ENCODE data around the gene RABAC1. TPM values are rescaled to one million over a fixed set of nuclear protein-coding genes. Genes with fewer than 3 reads are reported as not detected.

Gene RABAC1
- total and polyA plus RNA-seq, 2 of the 13 experiments (the other 11 are each of a cell fraction or from before 2014, with no cell fraction given) = 37.4 to 74.0 TPM

DNA sequence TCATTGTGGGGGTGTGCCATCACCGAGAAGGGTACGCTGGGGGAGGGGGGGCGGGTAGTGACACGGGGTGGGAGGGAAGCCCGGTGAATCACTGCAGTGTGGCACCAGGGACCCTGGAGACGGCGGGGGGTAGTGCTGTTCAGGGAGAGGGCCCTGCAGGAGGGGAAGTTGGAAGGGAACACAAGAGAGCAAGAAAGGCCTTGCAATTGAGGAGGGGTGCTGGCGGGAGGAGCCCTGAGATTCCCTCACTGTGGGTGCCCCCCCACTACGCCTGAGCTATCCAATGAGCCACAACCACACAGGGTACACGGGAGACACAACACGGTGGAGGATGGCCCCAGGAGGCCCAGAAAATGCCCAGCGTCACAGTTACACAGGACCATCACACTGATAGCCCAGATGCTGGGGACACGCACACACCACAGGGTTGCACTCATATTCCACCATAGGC lies 35.4 kb upstream of the RABAC1 start:
- CTCF ChIA-PET (ENCODE audit: low intra/inter-chr PET ratio, low total read pairs) = no interaction called here
- 7% methylated on average over 12 of the region's 13 CpGs for WGBS (ENCODE audit: low lambda C conversion rate)
- Histone ChIP-seq H3K27me3 (ENCODE audit: control insufficient read depth in 1 of 2, insufficient read depth in 2 of 2, low read length in 2 of 2) (peaks cover 6 to 45% of the 10 kb centered on the region in 2 experiments; a peak in 4 of 5 replicates), H3K27ac (ENCODE audit: extremely low read length, insufficient read depth, low read length) (no peak overlapping the region), H3K9ac (ENCODE audit: insufficient read depth, low read depth, low read length) (no peak overlapping the region), H3K4me2 (ENCODE audit: low read depth, low read length) (no peak overlapping the region), H4K20me1 (ENCODE audit: insufficient read depth, low read length) (0 out of 2 replicates have a peak, but pooled peaks cover 7% of the 10 kb centered on the region), H3K4me3 (replicated peaks in 1 of 3; ENCODE audit: insufficient read depth in 1 of 3, low read depth in 2 of 3, low read length in 3 of 3) (no peak overlapping the region), H3K36me3 (replicated peaks in 1 of 2; ENCODE audit: control insufficient read depth in 1 of 2, insufficient read depth in 2 of 2, low read length in 2 of 2) (no peaks in the 10 kb centered on the region), H3K9me3 (ENCODE audit: low read length) (no peaks in the 10 kb centered on the region), H3K4me1 (ENCODE audit: insufficient read depth, low read length) (no peaks in the 10 kb centered on the region), H2AFZ (ENCODE audit: low read length) (no peak overlapping the region), H3K79me2 (ENCODE audit: insufficient read depth, low read length) (no peaks in the 10 kb centered on the region)
- no peak for FAIRE-seq
- ATAC-seq = no peak
- POLR2A ChIA-PET = no interaction called here
- in situ Hi-C loops (cut with HindIII; ENCODE audit: extremely low pct_ligation_motif_present, low pct_unique_long_range_greater_than_20kb) = no loop called here
- intact Hi-C loops (cut with micrococcal nuclease; ENCODE audit: unreplicated experiment) = no loop called here
- DNase-seq (ENCODE audit: low spot score) = no peak
- no TSS peak for BruUV-seq (replicated peaks)
- TF ChIP-seq ZNF547 (CRISPR knock-in tag; IDR thresholded peaks at IDR 0.05) = no peak
- no peak for TF ChIP-seq ZNF160 (CRISPR knock-in tag; IDR thresholded peaks at IDR 0.05)
- TF ChIP-seq ZFP90 (CRISPR knock-in tag; IDR thresholded peaks at IDR 0.05; ENCODE audit: borderline replicate concordance) = no peak
- no peak for TF ChIP-seq FOXP1 (IDR thresholded peaks at IDR 0.05)
- no peak for TF ChIP-seq FOXP1 (CRISPR knock-in tag; IDR thresholded peaks at IDR 0.05)
- TF ChIP-seq RAD51 (IDR thresholded peaks at IDR 0.05; ENCODE audit: borderline replicate concordance) = no peak
- TF ChIP-seq, protein P1, sequence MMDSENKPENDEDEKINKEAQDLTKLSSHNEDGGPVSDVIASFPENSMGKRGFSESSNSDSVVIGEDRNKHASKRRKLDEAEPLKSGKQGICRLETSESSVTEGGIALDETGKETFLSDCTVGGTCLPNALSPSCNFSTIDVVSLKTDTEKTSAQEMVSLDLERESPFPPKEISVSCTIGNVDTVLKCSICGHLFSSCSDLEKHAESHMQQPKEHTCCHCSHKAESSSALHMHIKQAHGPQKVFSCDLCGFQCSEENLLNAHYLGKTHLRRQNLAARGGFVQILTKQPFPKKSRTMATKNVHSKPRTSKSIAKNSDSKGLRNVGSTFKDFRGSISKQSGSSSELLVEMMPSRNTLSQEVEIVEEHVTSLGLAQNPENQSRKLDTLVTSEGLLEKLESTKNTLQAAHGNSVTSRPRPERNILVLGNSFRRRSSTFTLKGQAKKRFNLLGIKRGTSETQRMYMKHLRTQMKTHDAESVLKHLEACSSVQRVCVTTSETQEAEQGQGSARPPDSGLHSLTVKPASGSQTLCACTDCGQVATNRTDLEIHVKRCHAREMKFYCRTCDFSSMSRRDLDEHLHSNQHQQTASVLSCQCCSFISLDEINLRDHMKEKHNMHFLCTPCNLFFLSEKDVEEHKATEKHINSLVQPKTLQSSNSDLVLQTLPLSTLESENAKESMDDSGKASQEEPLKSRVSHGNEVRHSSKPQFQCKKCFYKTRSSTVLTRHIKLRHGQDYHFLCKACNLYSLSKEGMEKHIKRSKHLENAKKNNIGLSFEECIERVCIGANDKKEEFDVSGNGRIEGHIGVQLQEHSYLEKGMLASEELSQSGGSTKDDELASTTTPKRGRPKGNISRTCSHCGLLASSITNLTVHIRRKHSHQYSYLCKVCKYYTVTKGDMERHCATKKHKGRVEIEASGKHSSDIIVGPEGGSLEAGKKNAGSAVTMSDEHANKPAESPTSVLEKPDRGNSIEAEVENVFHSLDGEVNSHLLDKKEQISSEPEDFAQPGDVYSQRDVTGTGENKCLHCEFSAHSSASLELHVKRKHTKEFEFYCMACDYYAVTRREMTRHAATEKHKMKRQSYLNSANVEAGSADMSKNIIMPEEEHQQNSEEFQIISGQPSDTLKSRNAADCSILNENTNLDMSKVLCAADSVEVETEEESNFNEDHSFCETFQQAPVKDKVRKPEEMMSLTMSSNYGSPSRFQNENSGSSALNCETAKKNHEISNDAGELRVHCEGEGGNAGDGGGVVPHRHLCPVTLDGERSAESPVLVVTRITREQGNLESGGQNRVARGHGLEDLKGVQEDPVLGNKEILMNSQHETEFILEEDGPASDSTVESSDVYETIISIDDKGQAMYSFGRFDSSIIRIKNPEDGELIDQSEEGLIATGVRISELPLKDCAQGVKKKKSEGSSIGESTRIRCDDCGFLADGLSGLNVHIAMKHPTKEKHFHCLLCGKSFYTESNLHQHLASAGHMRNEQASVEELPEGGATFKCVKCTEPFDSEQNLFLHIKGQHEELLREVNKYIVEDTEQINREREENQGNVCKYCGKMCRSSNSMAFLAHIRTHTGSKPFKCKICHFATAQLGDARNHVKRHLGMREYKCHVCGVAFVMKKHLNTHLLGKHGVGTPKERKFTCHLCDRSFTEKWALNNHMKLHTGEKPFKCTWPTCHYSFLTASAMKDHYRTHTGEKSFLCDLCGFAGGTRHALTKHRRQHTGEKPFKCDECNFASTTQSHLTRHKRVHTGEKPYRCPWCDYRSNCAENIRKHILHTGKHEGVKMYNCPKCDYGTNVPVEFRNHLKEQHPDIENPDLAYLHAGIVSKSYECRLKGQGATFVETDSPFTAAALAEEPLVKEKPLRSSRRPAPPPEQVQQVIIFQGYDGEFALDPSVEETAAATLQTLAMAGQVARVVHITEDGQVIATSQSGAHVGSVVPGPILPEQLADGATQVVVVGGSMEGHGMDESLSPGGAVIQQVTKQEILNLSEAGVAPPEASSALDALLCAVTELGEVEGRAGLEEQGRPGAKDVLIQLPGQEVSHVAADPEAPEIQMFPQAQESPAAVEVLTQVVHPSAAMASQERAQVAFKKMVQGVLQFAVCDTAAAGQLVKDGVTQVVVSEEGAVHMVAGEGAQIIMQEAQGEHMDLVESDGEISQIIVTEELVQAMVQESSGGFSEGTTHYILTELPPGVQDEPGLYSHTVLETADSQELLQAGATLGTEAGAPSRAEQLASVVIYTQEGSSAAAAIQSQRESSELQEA (CRISPR knock-in tag; IDR thresholded peaks at IDR 0.05; ENCODE audit: not compliant biosample characterization) = no peak
- no peak for TF ChIP-seq ZNF251 (CRISPR knock-in tag; IDR thresholded peaks at IDR 0.05)
- no peak for TF ChIP-seq FOXA3 (CRISPR knock-in tag; IDR thresholded peaks at IDR 0.05)
- TF ChIP-seq ZNF562 (CRISPR knock-in tag; IDR thresholded peaks at IDR 0.05; ENCODE audit: borderline replicate concordance) = no peak
- TF ChIP-seq, protein P2, sequence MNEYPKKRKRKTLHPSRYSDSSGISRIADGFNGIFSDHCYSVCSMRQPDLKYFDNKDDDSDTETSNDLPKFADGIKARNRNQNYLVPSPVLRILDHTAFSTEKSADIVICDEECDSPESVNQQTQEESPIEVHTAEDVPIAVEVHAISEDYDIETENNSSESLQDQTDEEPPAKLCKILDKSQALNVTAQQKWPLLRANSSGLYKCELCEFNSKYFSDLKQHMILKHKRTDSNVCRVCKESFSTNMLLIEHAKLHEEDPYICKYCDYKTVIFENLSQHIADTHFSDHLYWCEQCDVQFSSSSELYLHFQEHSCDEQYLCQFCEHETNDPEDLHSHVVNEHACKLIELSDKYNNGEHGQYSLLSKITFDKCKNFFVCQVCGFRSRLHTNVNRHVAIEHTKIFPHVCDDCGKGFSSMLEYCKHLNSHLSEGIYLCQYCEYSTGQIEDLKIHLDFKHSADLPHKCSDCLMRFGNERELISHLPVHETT (CRISPR knock-in tag; conservative IDR thresholded peaks at IDR 0.05) = no peak
- no peak for TF ChIP-seq NFYC (CRISPR knock-in tag; IDR thresholded peaks at IDR 0.05)
- TF ChIP-seq, protein P3, sequence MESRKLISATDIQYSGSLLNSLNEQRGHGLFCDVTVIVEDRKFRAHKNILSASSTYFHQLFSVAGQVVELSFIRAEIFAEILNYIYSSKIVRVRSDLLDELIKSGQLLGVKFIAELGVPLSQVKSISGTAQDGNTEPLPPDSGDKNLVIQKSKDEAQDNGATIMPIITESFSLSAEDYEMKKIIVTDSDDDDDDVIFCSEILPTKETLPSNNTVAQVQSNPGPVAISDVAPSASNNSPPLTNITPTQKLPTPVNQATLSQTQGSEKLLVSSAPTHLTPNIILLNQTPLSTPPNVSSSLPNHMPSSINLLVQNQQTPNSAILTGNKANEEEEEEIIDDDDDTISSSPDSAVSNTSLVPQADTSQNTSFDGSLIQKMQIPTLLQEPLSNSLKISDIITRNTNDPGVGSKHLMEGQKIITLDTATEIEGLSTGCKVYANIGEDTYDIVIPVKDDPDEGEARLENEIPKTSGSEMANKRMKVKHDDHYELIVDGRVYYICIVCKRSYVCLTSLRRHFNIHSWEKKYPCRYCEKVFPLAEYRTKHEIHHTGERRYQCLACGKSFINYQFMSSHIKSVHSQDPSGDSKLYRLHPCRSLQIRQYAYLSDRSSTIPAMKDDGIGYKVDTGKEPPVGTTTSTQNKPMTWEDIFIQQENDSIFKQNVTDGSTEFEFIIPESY (CRISPR knock-in tag; IDR thresholded peaks at IDR 0.05) = no peak

Data from HepG2 (cell line).